ENCODE results near the gene RET.

GRCh38 chr10:43082746-43083145, 5.9 kb downstream of the RET start:
- TF ChIP-seq POLR2A (IDR thresholded peaks at IDR 0.05) (no peak), CTCF (IDR thresholded peaks at IDR 0.05) (no peak)
